Raji (cell line): Measurements from ENCODE around the gene PIGT.

ENCODE experiments used
- POLR2A ChIP-seq: IDR thresholded peaks from 2 replicates; pipeline ENCODE4 v1.6.1; 2011; ENCODE audit warnings: low read depth, low read length, control low read depth; ENCODE audit not compliant: insufficient read depth

The PIGT gene

GRCh38 chr20:45408646-45409213, 7.2 kb upstream of the PIGT start:
- no peak for TF ChIP-seq POLR2A

GRCh38 chr20:45409521-45410272, 6.2 kb upstream of the PIGT start:
- no peak for TF ChIP-seq POLR2A

GRCh38 chr20:45410887-45411286, 5.1 kb upstream of the PIGT start:
- no peak for TF ChIP-seq POLR2A

GRCh38 chr20:45412653-45413052, 3.3 kb upstream of the PIGT start:
- TF ChIP-seq POLR2A: no peak

- no peak for TF ChIP-seq POLR2A
These were observed 2.5 kb upstream of the PIGT start for GRCh38 chr20:45413479-45413878.

- TF ChIP-seq POLR2A: no peak
These were observed 976 bp downstream of the PIGT start for GRCh38 chr20:45416917-45417316.

- TF ChIP-seq POLR2A: peak; percentile 36; the same call in 1 of the 2 replicates
These were observed 3.5 kb downstream of the PIGT start for GRCh38 chr20:45419188-45420091.

GRCh38 chr20:45420125-45420524, 4.2 kb downstream of the PIGT start:
- TF ChIP-seq POLR2A: no peak

GRCh38 chr20:45423700-45424099, 7.8 kb downstream of the PIGT start:
- no peak for TF ChIP-seq POLR2A

- no peak for TF ChIP-seq POLR2A
These were observed 9.6 kb downstream of the PIGT start for GRCh38 chr20:45425561-45425960.

GRCh38 chr20:45426320-45427016, 10.5 kb downstream of the PIGT start:
- TF ChIP-seq POLR2A: no peak

GRCh38 chr20:45427236-45428149, 11.6 kb downstream of the PIGT start:
- TF ChIP-seq POLR2A: no peak

- no peak for TF ChIP-seq POLR2A
These were observed 13.7 kb downstream of the PIGT start for GRCh38 chr20:45429618-45430017.

- TF ChIP-seq POLR2A: peak; percentile 35; the same call in 1 of the 2 replicates
These were observed 16.4 kb downstream of the PIGT start for GRCh38 chr20:45432294-45432693.
